ENCODE measurements around the gene RORB.

Gene RORB

DNA sequence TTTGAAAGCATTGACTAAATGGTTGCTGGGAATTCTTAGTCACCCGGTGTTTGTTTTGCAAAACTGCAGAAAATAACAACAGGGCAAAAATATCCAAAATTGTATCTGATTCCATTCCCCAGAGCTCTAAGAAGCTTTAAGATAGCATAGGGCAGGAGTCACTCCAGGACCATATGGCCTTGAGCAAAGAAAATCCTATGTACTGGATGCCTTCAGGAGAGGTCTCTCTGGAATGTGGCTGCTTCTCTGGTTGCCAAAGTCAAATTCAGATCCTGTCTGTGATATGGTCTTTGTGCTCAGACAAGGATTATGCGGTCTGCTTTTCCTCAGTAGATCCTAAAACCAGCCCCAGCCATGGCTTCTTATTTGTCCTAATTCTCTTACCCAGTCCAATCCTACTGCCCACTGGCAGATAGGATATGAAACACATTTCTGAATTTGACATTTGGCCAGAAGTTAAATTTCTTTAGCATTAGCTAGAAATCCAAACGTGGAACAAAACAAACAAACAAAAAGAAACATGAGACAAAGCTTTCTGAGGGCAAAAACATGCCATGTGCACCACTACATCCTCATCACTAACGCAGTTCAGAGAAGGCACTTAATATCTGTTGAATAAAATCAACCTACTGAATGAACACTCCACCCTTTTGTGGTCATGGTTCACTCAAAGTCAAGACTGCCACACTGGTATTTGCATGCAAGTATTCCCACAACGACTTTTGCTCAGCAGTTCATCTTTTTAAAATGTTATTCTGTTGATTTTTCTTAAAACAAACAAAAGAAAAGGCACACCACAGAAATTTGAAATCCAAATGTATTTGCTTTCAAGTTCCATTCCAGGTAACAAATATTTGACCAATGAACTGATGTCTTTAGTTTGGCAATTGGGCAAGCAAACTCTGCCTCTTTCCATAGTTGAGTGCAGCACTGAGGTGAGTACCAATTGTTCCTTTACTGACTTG is 224.8 kb downstream of the RORB start:
- no peak for DNase-seq

DNA sequence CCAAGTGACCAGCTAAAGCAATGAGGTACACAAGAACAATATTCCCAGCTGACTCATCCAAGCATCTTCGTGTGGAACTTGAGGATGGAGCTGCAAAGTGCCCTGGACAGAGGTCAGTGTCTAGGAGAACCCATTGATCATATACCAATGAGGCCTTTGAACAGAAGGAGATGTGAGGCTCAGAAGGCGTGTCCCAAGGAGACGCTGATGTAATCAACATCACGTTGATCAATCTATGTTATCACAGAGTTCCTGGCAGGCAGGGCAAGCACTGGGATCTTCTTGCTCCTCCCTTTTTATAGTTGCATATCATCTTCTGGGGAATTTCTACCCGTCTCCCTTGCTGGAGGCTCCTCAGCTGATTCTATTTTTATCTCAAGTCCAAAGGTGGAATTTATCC is 227.2 kb downstream of the RORB start:
- DNase-seq, result no peak

DNA sequence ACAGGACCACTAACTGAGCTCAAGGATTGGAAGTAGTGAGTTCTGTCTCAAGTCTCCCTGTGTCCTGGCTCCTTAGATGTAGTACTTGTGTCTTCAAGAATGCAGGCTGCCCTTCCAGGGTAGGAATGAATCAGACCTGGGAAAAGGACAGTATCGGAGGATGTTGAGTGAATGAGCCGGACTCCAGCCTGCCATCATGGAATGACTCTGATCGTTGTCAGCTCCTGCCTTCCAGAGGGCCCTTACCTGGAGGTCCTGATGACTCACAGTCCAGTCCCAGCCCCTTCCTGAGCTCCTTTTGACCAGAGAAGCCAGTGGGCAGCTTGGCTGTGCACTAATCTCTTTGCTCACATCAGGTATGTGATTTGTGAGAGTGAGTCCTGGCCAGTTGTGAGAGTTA is 229.4 kb downstream of the RORB start:
- DNase-seq, result no peak

- DNase-seq, result no peak
Measured at GRCh38 chr9:74728176-74728575, 231.0 kb downstream of the RORB start.

DNA sequence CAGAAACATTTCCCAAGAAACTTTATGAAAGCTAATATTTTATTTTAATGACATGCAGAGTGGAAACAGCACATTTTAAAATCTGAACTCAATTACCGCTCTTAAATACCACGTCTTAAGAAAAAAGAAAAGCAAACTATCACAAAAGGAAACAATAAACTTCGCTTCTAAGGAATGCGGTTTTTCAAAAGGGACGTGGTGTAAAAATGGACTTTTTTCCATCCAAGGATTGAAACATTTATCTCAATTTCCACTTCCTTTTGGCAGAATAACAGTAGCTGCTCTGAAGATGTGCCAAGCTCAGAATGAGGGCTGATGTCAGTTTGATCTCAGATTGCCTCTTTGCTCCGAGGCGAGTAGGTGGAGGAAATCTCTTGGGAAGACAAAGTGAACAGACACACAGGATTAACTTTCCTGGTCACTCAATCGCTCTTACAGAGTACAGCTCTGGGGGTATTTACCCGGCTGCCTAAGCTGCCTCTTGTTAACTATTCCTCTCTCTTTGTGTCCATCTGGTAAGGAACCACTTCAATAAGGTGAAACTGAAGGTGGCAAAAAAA is 232.1 kb downstream of the RORB start:
- DNase-seq, result no peak

DNA sequence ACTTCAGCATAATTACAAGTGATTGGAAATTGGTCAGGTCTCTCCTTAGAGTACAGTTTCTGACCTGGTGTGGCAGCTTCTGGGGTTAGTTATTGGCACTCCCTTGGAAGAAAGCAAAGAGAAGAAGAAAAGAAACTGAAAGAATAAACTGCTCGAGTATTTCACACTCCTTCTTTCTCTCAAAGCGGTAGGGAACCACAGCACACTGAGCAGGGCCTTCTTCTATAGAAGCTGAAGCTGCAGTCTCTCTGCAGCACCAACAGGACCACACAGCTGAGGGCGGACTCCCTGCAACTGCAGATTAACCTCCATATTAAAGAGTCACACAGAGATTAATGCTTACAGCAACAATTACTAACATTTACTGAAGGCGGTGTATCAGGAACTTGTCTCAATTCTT is 238.6 kb downstream of the RORB start:
- DNase-seq, result no peak

DNA sequence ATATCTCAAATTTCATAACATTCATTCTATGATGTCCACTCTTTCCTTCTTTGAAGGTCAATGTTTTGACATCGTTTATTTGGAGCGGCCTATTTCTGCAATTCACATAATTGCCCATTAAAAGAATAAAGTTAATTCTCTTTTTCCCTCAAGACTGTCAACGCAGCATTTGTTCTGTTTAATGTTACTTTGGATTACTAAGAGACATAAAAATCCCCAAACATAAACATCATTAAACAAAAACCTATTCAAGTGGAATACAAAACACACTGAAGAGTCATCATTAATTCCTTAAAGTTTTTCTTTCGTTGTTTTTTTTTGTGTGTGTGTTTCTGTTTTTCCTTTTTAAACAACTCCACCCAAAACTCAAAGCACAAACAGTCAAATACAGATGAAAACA is 239.5 kb downstream of the RORB start:
- no peak for DNase-seq

GRCh38 chr9:74742191-74742790 is 245.2 kb downstream of the RORB start:
- peak; percentile 68 for DNase-seq

Measured in NCI-H1105 treated with DMSO at 0.1 percent for 48 hours (cell line).